Sigmoid colon (tissue), 4 donors: Measurements from ENCODE around the gene TP53BP1.

ENCODE experiments used
- CTCF ChIP-seq, 4 experiments: fragments of 450-650 bp in 3 of 4; fragments of 200-600 bp in 1 of 4; IDR thresholded peaks; one replicate each; pipeline ENCODE4 v1.5.1; 2016 to 2019; ENCODE audit warnings: antibody characterized with exemption in 4 of 4, mild to moderate bottlenecking in 3 of 4, moderate library complexity in 2 of 4
- EP300 ChIP-seq, 4 donors: sonication (generic); formaldehyde crosslinking; IDR thresholded peaks; one replicate each; pipeline ENCODE4 v1.6.1; 2017; ENCODE audit warnings: antibody characterized with exemption in 4 of 4

GRCh38 chr15:43487271-43487895 lies 5.6 kb downstream of the TP53BP1 start:
- no peak for TF ChIP-seq CTCF (IDR thresholded peaks at IDR 0.05)
- no peak for TF ChIP-seq EP300 (IDR thresholded peaks at IDR 0.05)
